Stomach smooth muscle (tissue), 2 donors: ENCODE data around the gene SAMD7.
A peak's percentile ranks its signal among the peaks of the same experiment; 100 is the strongest.

ENCODE experiments used
- H3K27ac ChIP-seq: one replicate; pipeline ENCODE4 v1.7.0; 2013; ENCODE audit warnings: mild to moderate bottlenecking, low read length, inconsistent platforms
- H3K27me3 ChIP-seq, 2 donors: one replicate each; pipeline ENCODE4 v1.7.0; 2013; ENCODE audit warnings: low read length in 2 of 2; ENCODE audit not compliant: insufficient read depth in 2 of 2, control insufficient read depth in 1 of 2
- H3K36me3 ChIP-seq, 2 donors: one replicate each; pipeline ENCODE4 v1.7.0; 2013; ENCODE audit warnings: low read length in 2 of 2; ENCODE audit not compliant: control insufficient read depth in 2 of 2, insufficient read depth in 2 of 2
- H3K4me1 ChIP-seq: one replicate; pipeline ENCODE4 v1.7.0; 2013; ENCODE audit warnings: low read length; ENCODE audit not compliant: control insufficient read depth, insufficient read depth
- H3K4me3 ChIP-seq, 2 donors: one replicate each; pipeline ENCODE4 v1.7.0; 2013; ENCODE audit warnings: low read length in 2 of 2
- H3K9ac ChIP-seq, 2 donors: one replicate each; pipeline ENCODE4 v1.7.0; 2013; ENCODE audit warnings: low read length in 2 of 2, mild to moderate bottlenecking in 1 of 2
- H3K9me3 ChIP-seq, 2 donors: one replicate each; pipeline ENCODE4 v1.7.0; 2013; ENCODE audit warnings: low read length in 2 of 2; ENCODE audit not compliant: control insufficient read depth in 2 of 2
- donor health status: healthy.
- donor health status: Pancreatic carcinoma.

The SAMD7 gene

DNA sequence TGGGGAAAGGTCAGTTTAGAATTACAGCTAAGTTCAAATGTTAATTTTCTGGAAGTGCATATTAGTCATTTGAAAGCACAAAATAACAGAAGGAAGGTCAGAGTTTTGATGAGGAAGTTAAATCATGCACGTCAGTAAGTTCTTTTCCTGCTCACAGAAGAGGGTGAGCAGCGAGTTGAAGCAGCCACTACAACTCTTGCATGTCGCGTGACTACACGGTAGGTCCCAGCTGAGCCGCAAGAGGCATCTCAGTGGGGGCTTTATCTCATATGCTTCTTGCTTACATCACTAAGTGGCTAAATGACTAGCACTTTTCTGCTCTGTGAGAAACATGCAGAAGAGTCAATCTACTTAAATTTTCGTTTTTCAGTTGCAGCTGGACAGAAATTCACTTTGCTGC, 33.9 kb downstream of the SAMD7 start:
- H3K36me3 ChIP-seq = no peaks in the 10 kb centered on the region
- no peak overlapping the region for H3K4me3 ChIP-seq
- H3K9me3 ChIP-seq = no peaks in the 10 kb centered on the region
- H3K27me3 ChIP-seq = no peaks in the 10 kb centered on the region
- no peak overlapping the region for H3K9ac ChIP-seq
- no peaks in the 10 kb centered on the region for H3K4me1 ChIP-seq
- no peak overlapping the region for H3K27ac ChIP-seq

DNA sequence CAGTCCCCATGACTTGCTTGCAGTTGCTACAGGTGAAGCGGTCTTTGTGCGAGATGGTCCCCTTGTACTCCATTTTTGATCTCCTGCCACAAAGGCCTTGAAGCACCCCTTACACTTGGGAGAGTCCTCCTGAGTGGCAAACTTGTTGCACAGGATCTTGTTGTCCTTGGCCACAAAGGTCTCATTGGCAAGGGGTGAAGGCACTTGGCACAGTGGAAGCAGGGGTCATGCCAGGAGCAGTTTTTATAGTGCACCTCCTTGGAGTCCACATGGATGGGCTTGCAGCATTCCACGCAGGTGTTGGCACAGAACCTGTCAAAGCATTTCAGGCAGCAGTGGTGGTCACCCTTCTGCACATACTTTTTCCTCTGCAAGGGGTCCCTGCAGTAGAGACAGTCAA, 35.0 kb downstream of the SAMD7 start:
- H3K9me3 ChIP-seq = no peaks in the 10 kb centered on the region
- H3K27me3 ChIP-seq = no peaks in the 10 kb centered on the region
- H3K36me3 ChIP-seq = no peaks in the 10 kb centered on the region
- no peak overlapping the region for H3K27ac ChIP-seq
- no peak overlapping the region for H3K9ac ChIP-seq
- H3K4me1 ChIP-seq = no peaks in the 10 kb centered on the region
- H3K4me3 ChIP-seq = no peak overlapping the region

- Histone ChIP-seq H3K27me3 (no peaks in the 10 kb centered on the region), H3K36me3 (no peaks in the 10 kb centered on the region), H3K4me3 (no peak overlapping the region), H3K9ac (no peak overlapping the region), H3K9me3 (no peaks in the 10 kb centered on the region), H3K27ac (no peak overlapping the region), H3K4me1 (no peaks in the 10 kb centered on the region)
Measured at GRCh38 chr3:169948559-169949448, 37.4 kb downstream of the SAMD7 start.

DNA sequence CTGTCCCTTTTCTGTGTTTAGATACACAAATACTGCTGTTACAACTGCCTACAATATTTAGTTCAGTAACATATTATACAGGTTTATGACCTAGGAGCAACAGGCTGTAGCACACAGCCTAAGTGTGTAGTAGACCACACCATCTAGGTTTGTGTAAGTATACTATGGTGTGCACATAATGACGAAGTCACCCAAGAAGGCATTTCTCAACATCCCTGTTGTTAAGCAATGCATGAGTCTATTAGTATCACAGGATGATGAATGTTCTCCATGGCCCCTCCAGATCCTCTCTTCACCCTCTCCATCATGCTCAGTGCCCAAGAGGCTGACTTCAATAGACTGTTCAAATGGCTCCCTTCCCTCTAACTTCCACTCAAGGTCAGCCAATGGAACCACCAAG, 40.7 kb downstream of the SAMD7 start:
- Histone ChIP-seq H3K27me3 (no peaks in the 10 kb centered on the region), H3K9ac (no peak overlapping the region), H3K9me3 (no peaks in the 10 kb centered on the region), H3K27ac (no peak overlapping the region), H3K4me1 (no peaks in the 10 kb centered on the region), H3K4me3 (no peak overlapping the region), H3K36me3 (no peaks in the 10 kb centered on the region)

DNA sequence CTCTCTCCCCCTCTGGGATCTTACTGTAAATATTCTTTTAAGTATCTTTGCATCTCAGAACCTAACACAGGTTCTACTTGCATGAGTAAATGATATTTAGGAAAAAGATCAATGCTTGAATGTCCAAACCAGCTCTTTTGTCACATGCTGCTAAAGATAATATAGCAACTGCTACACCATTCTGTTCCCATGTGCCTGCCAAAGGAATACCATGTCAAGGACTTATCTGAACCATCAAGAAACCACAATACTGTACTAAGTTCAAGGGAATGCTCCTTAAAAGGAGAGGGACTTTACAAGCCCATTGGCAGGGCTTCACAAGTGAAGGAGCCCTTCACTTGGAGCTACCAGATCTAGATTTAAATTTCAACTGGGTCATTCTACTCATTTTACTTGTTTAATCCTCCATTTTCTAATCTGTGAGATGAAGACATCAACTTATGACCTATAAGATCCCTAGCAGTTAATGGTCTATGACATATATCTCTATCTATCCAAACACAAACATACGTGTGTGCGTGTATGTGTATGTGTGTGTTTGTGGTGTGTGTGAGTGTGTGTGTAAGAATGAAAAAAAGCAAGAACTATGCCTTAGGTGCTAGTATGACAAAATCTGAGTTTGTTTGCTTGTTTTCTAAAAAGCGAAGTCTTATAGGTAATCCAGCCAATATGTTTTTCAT, 42.2 kb downstream of the SAMD7 start:
- Histone ChIP-seq H3K9me3 (no peaks in the 10 kb centered on the region), H3K9ac (no peak overlapping the region), H3K4me3 (no peak overlapping the region), H3K36me3 (no peaks in the 10 kb centered on the region), H3K27me3 (no peaks in the 10 kb centered on the region), H3K4me1 (no peaks in the 10 kb centered on the region), H3K27ac (no peak overlapping the region)

GRCh38 chr3:169954142-169954756, 42.9 kb downstream of the SAMD7 start:
- H3K36me3 ChIP-seq = no peaks in the 10 kb centered on the region
- no peaks in the 10 kb centered on the region for H3K9me3 ChIP-seq
- no peak overlapping the region for H3K27ac ChIP-seq
- no peak overlapping the region for H3K9ac ChIP-seq
- no peaks in the 10 kb centered on the region for H3K4me1 ChIP-seq
- H3K4me3 ChIP-seq = no peak overlapping the region
- no peaks in the 10 kb centered on the region for H3K27me3 ChIP-seq

- Histone ChIP-seq H3K4me3 (no peak overlapping the region), H3K9me3 (no peaks in the 10 kb centered on the region), H3K36me3 (no peaks in the 10 kb centered on the region), H3K27me3 (no peaks in the 10 kb centered on the region), H3K27ac (no peak overlapping the region), H3K4me1 (no peaks in the 10 kb centered on the region), H3K9ac (no peak overlapping the region)
Measured at GRCh38 chr3:169955406-169955805, 44.0 kb downstream of the SAMD7 start.

- peaks cover 5% of the 10 kb centered on the region for H3K4me1 ChIP-seq
- no peak overlapping the region for H3K27ac ChIP-seq
- no peak overlapping the region for H3K4me3 ChIP-seq
- H3K9me3 ChIP-seq = no peaks in the 10 kb centered on the region
- H3K9ac ChIP-seq = no peak overlapping the region
- H3K27me3 ChIP-seq = no peaks in the 10 kb centered on the region
- H3K36me3 ChIP-seq = no peaks in the 10 kb centered on the region
Measured at GRCh38 chr3:169964176-169964575, 52.8 kb downstream of the SAMD7 start.

DNA sequence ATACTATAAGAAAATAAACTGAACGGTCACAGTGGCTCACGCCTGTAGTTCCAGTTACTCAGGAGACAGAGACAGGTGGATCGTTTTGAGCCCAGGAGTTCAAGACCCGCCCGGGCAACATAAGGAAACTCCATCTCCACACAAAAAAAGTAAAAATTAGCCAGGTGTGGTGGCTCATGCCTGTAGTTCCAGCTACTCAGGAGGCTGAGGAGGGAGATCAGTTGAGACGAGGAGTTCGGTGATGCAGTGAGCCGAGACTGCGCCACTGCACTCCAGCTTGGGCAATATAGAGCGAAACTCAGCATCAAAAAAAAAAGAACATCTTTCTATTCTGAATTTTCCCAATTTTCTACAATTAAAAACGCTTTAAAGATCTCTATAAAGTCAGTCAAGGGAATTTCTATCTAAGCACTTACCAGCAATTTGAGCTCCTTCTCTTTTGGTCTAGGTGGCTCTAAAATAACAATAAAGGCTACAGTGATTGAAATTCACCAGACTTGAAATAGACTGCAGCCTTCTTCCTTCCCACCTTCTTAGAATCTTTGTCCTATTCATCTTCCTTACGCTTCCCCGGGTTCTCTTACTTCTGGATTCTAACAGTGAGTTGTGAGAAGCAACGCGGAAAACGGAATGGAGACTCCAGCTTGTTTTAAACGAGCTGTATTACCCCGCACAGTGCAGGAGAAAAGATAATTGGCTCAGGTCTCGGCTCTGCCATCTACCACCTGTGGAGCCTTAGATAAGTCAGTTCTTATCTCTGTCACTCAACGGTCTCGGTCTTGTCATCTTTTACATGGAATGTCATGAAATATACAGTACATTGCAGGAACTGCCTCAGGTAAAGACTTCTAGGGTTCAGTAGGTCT, 54.4 kb downstream of the SAMD7 start:
- Histone ChIP-seq H3K4me3 (peak overlapping the region; percentile 92 to 100), H3K27me3 (no peaks in the 10 kb centered on the region), H3K4me1 (peaks cover 5% of the 10 kb centered on the region), H3K36me3 (no peaks in the 10 kb centered on the region), H3K9ac (peak overlapping the region; percentile 95 to 98), H3K27ac (peak overlapping the region; percentile 86), H3K9me3 (no peaks in the 10 kb centered on the region)

GRCh38 chr3:169966428-169966950, 55.1 kb downstream of the SAMD7 start, which contains the start of gene SEC62:
TSS of gene SEC62 (plus strand) at chr3:169966807. CDS start at chr3:169966823, 16 bp downstream.
- Histone ChIP-seq H3K9me3 (no peaks in the 10 kb centered on the region), H3K27ac (peak within 1 kb of the TSS; percentile 86), H3K9ac (peak within 1 kb of the TSS; percentile 95 to 98), H3K4me1 (peaks cover 5% of the 10 kb centered on the region), H3K36me3 (no peaks in the 10 kb centered on the region), H3K4me3 (peak within 1 kb of the TSS; percentile 92 to 100), H3K27me3 (no peaks in the 10 kb centered on the region)
